Stomach (tissue), 9 donors: ENCODE data around the gene ARL6. TPM values are rescaled to one million over a fixed set of nuclear protein-coding genes. Genes with fewer than 3 reads are reported as not detected.
A peak's percentile ranks its signal among the peaks of the same experiment; 100 is the strongest.

Experiments
- DNase-seq, 2 donors: peaks; one replicate each; pipeline versions ENCODE4 v3.0.0 to v3.0.0-alpha.2; 2013 to 2019
- H3K27ac ChIP-seq, 5 donors: fragments of 200-600 bp in 4 of 5; sonication (generic) in 4 of 5; one replicate each; pipeline ENCODE4 v1.5.1; 2013 to 2019; ENCODE audit warnings: mild to moderate bottlenecking in 1 of 5, moderate library complexity in 1 of 5
- H3K27me3 ChIP-seq, 3 donors: fragments of 200-600 bp; sonication (generic); one replicate each; pipeline ENCODE4 v1.5.1; 2017 to 2019; ENCODE audit warnings: mixed run types in 1 of 3
- H3K36me3 ChIP-seq, 4 donors: fragments of 200-600 bp; sonication (generic); 1 replicate in 3 of 4; 2 replicates in 1 of 4; pipeline ENCODE4 v1.5.1; 2016 to 2019
- H3K4me1 ChIP-seq, 4 donors: fragments of 200-600 bp; sonication (generic); one replicate each; pipeline ENCODE4 v1.5.1; 2016 to 2019
- H3K4me3 ChIP-seq, 4 donors: fragments of 200-600 bp; sonication (generic) in 3 of 4; one replicate each; pipeline ENCODE4 v1.5.1; 2016 to 2019; ENCODE audit warnings: mild to moderate bottlenecking in 1 of 4
- H3K9me3 ChIP-seq, 4 donors: fragments of 200-600 bp; sonication (generic); one replicate each; pipeline ENCODE4 v1.5.1; 2016 to 2019
- CTCF ChIP-seq, 7 experiments: fragments of 450-650 bp in 4 of 7; fragments of 200-600 bp in 3 of 7; sonication (generic) in 3 of 7; IDR thresholded peaks; one replicate each; pipeline ENCODE4 v1.5.1; 2016 to 2019; ENCODE audit warnings: antibody characterized with exemption in 7 of 7, control low read depth in 2 of 7, mild to moderate bottlenecking in 1 of 7
- EP300 ChIP-seq: sonication (generic); formaldehyde crosslinking; IDR thresholded peaks from one replicate; pipeline ENCODE4 v1.6.1; 2017; ENCODE audit warnings: antibody characterized with exemption
- POLR2A ChIP-seq, 4 donors: fragments of 450-650 bp; IDR thresholded peaks; one replicate each; pipeline ENCODE4 v1.6.1; 2016; ENCODE audit warnings: antibody characterized with exemption in 4 of 4, control low read depth in 2 of 4, mild to moderate bottlenecking in 1 of 4, moderate library complexity in 1 of 4
- POLR2AphosphoS5 ChIP-seq, 3 donors: sonication (generic); formaldehyde crosslinking; IDR thresholded peaks; one replicate each; pipeline ENCODE4 v1.6.1; 2016; ENCODE audit warnings: antibody characterized with exemption in 3 of 3
- WGBS, 5 donors: extraction: QIAGEN DNeasy Blood & Tissue Kit in 3 of 5; methylation state at CpG; one replicate each; pipeline versions ENCODE4 v1.1.5 to v1.1.7; 2013 to 2018; 5-methylcytosine and 5-hydroxymethylcytosine counted together
- intact Hi-C: fragments of 100-400 bp; cut with DNase I; formaldehyde crosslinking; loops from one replicate; pipeline ENCODE4 v1.15.1; 2023; ENCODE audit warnings: low total_unique reads
- polyA plus RNA-seq, 3 donors: library from polyadenylated mRNA; stranded (reverse); fragments of 200-250 nt; gene quantifications; one replicate each; pipeline ENCODE4 v1.2.3, GENCODE V29; 2013
- total RNA-seq, 5 donors: library from RNA; depleted of rRNA; stranded (reverse); fragments of >200 nt; gene quantifications; one replicate each; pipeline versions ENCODE4 v1.1.0 to v1.2.3, GENCODE V29; 2014 to 2016
- donor health status: healthy with polysubstance abuse.
- donor health status: Bipolar disorder and iron deficiency.
- donor health status: healthy.

Gene ARL6
- total and polyA plus RNA-seq, 8 donors = 0.58 to 19.1 (median 2.6) TPM

GRCh38 chr3:97793420-97794019 lies 29.0 kb downstream of the ARL6 start:
- no peaks in the 10 kb centered on the region for H3K9me3 ChIP-seq
- H3K27ac ChIP-seq = no peak overlapping the region
- H3K27me3 ChIP-seq = no peaks in the 10 kb centered on the region
- intact Hi-C loops = loop anchor here (2.0 kb wide), 1 partner anchor 231 kb away; no protein-coding TSS in a partner anchor
- peak in 1 of 2 donors; percentile 82 for DNase-seq
- H3K36me3 ChIP-seq = peaks cover 0 to 9% (median 3%) of the 10 kb centered on the region in 4 donors
- TF ChIP-seq POLR2AphosphoS5 (IDR thresholded peaks at IDR 0.05) (no peak), POLR2A (IDR thresholded peaks at IDR 0.05) (no peak), EP300 (no peak), CTCF (IDR thresholded peaks at IDR 0.05) (peak in 5 of 7 experiments; percentile 64 to 83 (median 79))
- H3K4me3 ChIP-seq = no peak overlapping the region
- H3K4me1 ChIP-seq = no peaks in the 10 kb centered on the region

DNA sequence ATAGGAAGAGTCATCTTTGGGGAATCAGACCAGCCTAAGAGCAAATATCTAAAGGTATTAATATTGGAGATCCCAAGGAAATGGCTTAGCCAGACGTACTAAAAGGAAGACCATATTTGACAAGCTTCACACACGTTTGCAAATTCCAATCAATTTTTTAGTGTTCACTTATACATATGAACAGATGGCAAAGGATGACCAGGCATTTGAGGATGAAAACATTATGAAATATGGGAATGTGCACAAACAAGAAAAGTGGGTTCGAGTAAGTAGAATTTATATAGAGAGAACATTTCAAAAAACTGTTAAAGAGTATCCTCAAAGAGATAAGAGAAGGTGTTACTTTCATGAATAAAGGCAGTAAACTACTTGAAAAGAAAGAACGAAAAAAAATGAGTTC lies 31.4 kb downstream of the ARL6 start:
- intact Hi-C loops = no loop called here
- no peaks in the 10 kb centered on the region for H3K27me3 ChIP-seq
- no peak overlapping the region for H3K4me3 ChIP-seq
- no peak overlapping the region for H3K27ac ChIP-seq
- WGBS, 5 donors = 89 to 96% (median 94%) methylated on average over 4 of the region's 4 CpGs
- H3K4me1 ChIP-seq = no peaks in the 10 kb centered on the region
- TF ChIP-seq POLR2AphosphoS5 (IDR thresholded peaks at IDR 0.05) (no peak), CTCF (IDR thresholded peaks at IDR 0.05) (no peak), EP300 (no peak), POLR2A (IDR thresholded peaks at IDR 0.05) (no peak)
- DNase-seq = no peak
- no peaks in the 10 kb centered on the region for H3K9me3 ChIP-seq
- peaks cover 0 to 6% (median 2%) of the 10 kb centered on the region in 4 donors for H3K36me3 ChIP-seq

DNA sequence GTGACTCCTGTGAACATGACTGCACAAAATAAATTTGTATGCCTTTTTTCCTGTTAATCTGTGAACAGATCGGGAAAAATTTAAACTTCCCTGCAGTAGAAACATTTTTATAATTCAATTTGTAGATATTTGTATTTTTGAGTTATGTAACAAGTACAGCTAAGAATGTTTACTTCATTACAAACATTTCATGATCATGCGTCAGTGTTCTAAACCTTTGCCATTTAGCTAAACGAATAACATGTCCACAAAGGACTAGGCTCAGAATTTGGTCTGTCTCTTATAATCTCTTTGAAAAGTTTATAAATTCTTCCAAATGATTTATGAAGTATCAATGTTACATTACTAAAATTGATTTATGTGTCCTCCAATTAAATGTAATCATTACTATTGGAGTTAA lies 39.9 kb downstream of the ARL6 start:
- H3K36me3 ChIP-seq = peaks cover 0 to 3% (median 0%) of the 10 kb centered on the region in 4 donors
- WGBS, 5 donors = 68 to 81% (median 78%) methylated on average over 3 of the region's 3 CpGs
- peak overlapping the region in 1 of 5 donors; percentile 7 for H3K27ac ChIP-seq
- TF ChIP-seq POLR2A (IDR thresholded peaks at IDR 0.05) (no peak), EP300 (no peak), CTCF (IDR thresholded peaks at IDR 0.05) (no peak), POLR2AphosphoS5 (IDR thresholded peaks at IDR 0.05) (no peak)
- H3K4me3 ChIP-seq = no peak overlapping the region
- no peaks in the 10 kb centered on the region for H3K9me3 ChIP-seq
- peaks cover 0 to 8% (median 0%) of the 10 kb centered on the region in 4 donors for H3K4me1 ChIP-seq
- intact Hi-C loops = no loop called here
- DNase-seq = no peak
- no peaks in the 10 kb centered on the region for H3K27me3 ChIP-seq

GRCh38 chr3:97810779-97811390 lies 46.3 kb downstream of the ARL6 start:
- no peaks in the 10 kb centered on the region for H3K4me1 ChIP-seq
- WGBS, 5 donors = 60 to 77% (median 72%) methylated on average over 2 of the region's 2 CpGs
- TF ChIP-seq POLR2A (IDR thresholded peaks at IDR 0.05) (no peak), EP300 (no peak), POLR2AphosphoS5 (IDR thresholded peaks at IDR 0.05) (no peak), CTCF (IDR thresholded peaks at IDR 0.05) (no peak)
- intact Hi-C loops = no loop called here
- no peak overlapping the region for H3K27ac ChIP-seq
- no peaks in the 10 kb centered on the region for H3K36me3 ChIP-seq
- H3K27me3 ChIP-seq = no peaks in the 10 kb centered on the region
- no peak for DNase-seq
- H3K9me3 ChIP-seq = no peaks in the 10 kb centered on the region
- no peak overlapping the region for H3K4me3 ChIP-seq
